Measurements from ENCODE around the gene IRAK3.

DNA sequence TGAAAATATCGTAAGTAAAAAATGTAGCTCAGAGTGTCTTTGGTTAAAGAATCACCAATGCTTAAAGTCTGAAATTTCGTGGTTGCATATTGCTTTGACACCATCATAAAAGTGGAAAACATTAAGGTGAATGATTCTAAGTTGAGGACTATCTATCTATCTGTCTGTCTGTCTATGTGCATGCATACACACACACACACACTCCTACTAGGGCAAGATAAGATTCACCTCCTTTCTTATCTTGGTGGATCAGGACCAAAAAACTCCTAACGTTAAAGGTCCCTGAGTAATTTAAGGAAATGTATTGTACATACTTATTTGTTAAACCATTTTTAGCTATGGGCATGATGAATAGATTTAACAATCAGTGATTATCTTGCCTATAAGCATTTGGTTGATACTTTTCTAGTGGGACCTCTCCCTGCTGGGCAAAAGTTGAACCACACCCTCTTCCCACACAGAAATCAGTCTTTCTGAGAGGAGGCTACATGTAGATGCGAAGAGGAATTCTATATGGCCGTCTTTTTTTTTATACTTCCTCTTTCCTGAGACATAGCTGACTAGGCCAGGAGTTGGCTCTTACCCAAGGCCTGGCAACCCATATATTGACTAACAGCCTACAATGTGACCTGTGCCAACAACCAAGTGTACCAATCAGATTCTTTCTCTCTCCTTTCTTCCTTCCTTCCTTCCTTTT is 39.2 kb upstream of the IRAK3 start:
- TF ChIP-seq POLR2A (IDR thresholded peaks at IDR 0.05), result no peak
- TF ChIP-seq EP300 (IDR thresholded peaks at IDR 0.05), result no peak
- TF ChIP-seq, protein P1, sequence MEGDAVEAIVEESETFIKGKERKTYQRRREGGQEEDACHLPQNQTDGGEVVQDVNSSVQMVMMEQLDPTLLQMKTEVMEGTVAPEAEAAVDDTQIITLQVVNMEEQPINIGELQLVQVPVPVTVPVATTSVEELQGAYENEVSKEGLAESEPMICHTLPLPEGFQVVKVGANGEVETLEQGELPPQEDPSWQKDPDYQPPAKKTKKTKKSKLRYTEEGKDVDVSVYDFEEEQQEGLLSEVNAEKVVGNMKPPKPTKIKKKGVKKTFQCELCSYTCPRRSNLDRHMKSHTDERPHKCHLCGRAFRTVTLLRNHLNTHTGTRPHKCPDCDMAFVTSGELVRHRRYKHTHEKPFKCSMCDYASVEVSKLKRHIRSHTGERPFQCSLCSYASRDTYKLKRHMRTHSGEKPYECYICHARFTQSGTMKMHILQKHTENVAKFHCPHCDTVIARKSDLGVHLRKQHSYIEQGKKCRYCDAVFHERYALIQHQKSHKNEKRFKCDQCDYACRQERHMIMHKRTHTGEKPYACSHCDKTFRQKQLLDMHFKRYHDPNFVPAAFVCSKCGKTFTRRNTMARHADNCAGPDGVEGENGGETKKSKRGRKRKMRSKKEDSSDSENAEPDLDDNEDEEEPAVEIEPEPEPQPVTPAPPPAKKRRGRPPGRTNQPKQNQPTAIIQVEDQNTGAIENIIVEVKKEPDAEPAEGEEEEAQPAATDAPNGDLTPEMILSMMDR (IDR thresholded peaks at IDR 0.05), result no peak
- TF ChIP-seq POLR2AphosphoS5 (IDR thresholded peaks at IDR 0.05), result no peak
